Activated gamma-delta T cell (primary cell): ENCODE results near the gene TRIM9.

Source experiments
- DNase-seq: peaks from one replicate; lab custom pipeline; 2025; lab: John Stamatoyannopoulos, UW

The TRIM9 gene

GRCh38 chr14:51058382-51058781 is 36.5 kb downstream of the TRIM9 start:
- DNase-seq: no peak

GRCh38 chr14:51056421-51056820 is 38.5 kb downstream of the TRIM9 start:
- DNase-seq: no peak

- DNase-seq: no peak
Observed at GRCh38 chr14:51053157-51053556, 41.7 kb downstream of the TRIM9 start.

DNA sequence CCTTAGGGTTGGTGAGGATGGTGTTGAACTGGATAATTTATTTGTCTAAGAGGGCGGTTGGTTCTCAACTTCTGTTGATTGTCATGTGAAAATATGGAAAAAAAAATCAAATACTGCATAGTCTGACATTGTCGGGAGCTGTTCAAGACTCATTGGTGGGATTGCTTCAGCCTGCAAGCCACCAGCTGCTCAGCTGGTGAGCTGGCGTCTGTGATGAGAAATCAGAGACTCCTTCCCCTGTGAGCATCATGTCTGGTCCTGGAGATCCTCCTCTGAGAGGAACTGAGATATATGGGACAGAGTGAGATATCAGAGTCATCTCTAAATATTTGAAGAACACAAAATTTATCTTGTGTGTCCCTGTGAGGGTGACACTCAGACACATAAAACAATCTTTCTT is 49.9 kb downstream of the TRIM9 start:
- DNase-seq: no peak

DNA sequence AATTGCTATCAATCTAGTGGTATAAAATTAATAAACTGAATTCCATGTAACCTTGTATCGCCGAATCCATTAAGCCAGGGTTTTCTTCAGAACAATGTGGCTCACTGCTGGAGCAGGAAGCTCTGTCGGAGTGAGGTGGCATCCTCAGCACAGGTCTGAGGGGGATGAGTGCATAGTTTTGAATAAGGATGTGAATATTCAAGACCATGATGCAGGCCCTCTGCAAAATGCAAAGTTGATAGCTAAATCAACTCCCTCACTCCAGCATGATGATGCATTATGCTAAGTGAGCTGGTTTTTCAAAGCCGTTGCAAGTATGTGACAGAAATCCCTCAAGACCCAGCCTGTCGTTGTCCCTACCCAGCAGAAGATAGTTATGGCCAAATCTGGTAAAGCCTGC is 53.0 kb downstream of the TRIM9 start:
- DNase-seq: no peak

DNA sequence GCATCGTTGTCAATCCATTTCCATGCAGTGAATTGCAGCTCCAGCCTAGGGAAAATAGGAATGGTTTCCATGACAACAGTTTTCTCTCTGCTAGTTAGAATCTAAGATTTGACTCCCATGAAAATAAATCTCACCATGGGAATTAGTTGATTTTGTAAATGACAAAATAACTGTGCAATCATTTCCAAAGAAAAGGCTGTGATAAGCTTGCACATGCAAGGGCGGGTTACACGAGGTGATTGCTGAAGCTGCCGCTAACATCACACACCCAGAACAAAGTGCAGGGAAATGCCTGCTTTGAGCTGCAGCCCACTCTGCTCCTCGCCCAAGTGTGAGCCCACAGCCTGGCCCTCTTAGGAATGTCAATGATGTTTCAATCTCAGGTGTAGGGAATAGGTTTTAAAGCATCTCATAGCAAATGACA is 53.8 kb downstream of the TRIM9 start:
- no peak for DNase-seq

- DNase-seq: no peak
Observed at GRCh38 chr14:51039252-51039651, 55.7 kb downstream of the TRIM9 start.

- DNase-seq: no peak
Observed at GRCh38 chr14:51035611-51036192, 59.2 kb downstream of the TRIM9 start.

DNA sequence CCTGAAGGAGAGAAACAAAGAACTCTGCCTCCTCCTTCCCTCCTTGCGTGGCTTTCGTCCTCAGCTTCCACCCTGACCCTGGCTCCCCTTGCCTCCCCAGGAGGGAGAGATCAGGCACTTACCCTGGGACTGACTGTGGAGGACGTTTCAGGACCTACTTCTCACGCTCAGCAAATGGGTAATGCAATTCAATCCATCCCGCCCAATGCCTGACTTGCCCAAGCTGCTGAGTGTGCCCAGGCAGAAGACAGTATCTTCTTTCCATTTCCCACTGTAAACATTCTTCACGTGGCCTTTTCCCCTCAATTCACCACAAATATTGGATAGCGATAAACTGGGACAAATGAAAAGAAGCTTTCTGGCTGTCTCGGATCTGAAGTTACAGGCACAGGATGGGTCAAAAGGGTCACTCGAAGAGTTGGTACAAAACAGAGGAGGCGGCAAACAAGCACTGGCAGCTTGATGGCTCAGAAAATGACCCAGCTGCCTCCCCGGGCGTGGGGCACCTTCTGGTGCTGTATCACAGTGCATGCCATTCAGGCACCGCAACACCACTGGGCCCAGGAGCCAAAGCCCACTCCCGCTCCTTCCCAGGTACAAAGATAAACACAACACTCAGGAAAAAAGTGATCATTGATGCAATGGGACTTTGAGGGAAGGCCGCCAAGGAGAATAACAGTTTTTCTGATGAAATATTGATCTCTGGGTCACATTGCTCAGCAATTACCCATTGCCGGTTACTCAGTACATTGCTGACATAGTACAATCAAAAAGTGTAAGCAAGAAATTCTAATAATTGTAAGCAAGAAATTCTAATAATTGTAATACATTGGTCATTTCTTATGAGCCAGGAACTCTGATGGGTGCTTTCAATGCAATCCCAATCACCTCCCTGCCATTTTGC is 65.8 kb downstream of the TRIM9 start:
- DNase-seq: no peak

DNA sequence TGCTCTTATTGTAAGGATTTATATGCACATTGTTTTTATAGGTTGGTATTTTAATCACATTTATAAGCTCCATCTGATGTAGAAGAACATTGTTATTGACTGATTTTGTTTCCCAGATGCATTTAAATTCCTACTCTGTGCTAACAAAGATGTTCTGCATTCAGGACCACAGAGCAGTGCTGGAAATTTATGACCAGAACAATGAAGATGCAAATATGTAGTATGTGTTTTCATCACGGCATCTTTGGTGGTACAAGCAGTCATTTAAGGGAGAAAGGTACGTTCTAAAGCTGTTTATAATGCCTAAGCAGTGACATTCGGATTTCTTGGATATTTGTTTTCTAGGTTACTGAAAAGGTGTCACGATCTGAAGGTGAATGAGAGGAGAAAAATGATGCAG is 66.5 kb downstream of the TRIM9 start:
- DNase-seq: no peak

DNA sequence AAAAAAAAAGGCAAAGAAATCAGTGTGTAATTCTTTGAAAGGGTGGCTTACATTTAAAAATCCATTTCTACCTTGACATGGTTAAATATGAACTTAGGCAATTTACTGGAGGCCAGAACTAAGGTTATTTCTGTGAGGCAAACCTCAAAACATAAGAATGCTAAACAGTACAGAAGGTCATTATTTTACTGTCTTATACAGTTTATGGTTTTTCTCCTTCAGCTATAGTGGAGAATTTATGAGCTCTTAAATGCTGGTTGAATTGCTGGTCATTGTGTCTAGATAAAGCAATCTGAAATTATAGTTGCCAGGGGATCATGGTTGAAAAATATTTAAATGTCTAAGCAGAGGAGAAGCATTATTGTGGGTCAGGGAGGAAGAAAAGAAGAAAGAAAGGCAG is 70.5 kb downstream of the TRIM9 start:
- DNase-seq: no peak

- no peak for DNase-seq
Observed at GRCh38 chr14:51023964-51024363, 70.9 kb downstream of the TRIM9 start.

- DNase-seq: no peak
Observed at GRCh38 chr14:51022769-51023168, 72.1 kb downstream of the TRIM9 start.

GRCh38 chr14:51020024-51020710 is 74.7 kb downstream of the TRIM9 start:
- no peak for DNase-seq

DNA sequence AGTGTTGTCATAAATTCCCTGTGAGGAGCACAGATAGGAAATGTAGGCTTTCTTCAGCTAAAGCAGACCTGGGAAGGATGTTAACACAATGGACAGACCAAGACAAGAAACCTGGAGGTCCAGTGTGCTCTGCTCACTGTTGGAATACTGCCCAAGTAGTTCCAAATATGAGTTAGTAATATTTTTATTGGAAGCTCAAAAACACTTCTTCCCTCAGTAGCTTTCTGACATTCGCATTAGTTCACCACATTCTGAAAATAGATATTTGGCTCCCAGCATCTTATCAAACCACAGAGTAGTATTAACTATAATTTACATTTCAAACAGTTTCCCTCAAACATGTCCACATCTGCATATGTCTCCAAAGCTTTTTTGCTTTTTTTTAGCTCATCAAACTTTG is 75.8 kb downstream of the TRIM9 start:
- DNase-seq: no peak

DNA sequence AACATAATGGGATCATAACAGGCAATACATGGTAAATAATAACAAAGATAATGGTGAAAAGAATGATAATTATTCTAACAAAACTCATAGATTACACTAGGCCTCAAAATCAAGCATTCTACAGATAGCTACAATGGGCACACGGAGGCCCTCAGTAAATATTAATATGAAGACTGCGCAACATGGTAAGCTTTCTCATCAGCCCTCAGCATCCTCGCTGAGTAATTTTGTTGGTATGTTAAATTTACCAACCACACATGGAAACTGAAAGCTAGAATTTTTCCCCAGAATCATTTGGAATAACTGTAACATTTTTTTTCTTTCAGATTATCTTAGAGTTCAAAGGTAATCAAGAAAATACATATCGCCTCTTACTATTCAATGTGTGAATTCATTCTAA is 76.4 kb downstream of the TRIM9 start:
- no peak for DNase-seq

GRCh38 chr14:51014625-51015024 is 80.3 kb downstream of the TRIM9 start:
- DNase-seq: no peak

DNA sequence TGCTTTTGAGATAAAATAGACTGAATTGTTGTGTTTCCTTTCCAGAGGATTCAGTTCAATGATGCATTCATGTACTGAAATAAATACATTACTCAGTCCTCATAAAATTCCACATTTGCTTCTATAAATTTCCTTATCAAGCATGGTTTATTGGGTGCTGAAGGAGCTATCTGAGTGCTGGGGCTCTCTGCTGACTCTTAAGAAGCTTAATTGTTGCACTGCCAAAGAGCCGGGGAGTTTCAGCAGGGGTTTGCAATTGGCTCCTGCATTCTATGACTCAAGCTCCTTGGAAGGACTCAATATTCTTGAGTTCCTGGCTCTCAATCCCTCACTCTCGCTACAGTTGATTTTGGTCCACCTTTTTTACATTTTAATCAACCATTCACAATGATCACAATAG is 80.8 kb downstream of the TRIM9 start:
- no peak for DNase-seq

DNA sequence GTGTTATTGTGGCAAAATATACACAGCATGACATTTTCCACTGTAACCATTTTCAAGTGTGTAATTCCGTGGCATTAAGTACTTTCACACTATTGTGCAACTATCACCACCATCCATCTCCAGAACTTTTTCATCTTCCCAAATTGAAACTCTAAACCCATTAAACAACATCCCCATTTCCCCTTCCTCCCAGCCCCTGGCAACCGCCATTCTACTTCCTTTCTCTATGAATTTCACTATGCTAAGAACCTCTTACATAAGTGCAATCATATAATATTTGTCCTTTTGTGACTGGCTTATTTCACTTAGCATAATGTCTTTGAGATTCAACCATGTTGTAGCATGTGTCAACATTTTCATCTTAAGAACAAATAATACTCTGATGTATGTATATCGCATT is 82.8 kb downstream of the TRIM9 start:
- no peak for DNase-seq

- DNase-seq: no peak
Observed at GRCh38 chr14:51008446-51008845, 86.5 kb downstream of the TRIM9 start.

DNA sequence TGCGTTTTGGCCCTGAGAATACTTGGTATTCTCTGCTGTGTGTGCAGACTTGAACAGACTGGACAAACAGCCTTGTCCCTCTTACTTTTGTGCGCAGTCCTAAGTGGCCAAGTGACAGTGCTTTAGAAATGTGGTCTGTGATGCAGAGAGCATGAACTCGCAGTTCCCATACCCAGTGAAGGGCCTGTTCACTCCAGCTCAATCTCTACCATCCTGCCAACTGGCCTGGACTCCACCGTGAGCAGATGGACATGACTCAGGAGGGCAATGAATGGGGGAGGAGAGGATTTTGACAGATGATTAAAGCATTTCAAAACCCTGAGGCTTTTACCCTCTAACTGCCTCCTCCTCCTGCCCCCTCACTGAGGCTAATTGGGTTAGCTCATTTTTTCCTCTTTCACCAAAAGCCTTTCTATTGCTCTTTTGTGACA is 88.1 kb downstream of the TRIM9 start:
- no peak for DNase-seq

DNA sequence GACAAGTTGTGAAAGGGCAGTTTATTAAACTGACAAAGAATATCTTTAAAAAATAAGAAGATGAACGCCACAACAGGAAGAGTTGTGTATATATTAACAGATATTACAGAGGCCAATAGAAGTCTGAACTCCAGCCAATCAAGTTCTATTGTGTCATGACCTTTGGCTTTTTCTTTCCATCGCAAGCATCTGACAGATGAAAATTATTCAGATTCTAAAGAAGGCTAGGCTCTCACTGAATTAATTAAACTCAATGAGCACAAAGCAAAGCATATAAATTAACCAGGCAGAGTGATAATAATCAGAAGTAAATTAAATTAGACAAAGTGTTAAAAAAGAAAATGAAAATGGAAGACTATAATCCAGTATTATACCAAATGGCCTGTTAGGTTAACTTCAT is 88.6 kb downstream of the TRIM9 start:
- no peak for DNase-seq
